Neural progenitor cell (in vitro differentiated cells): ENCODE measurements around the gene RCAN1. TPM values are rescaled to one million over a fixed set of nuclear protein-coding genes. Genes with fewer than 3 reads are reported as not detected.

ENCODE experiments used
- DNase-seq: peaks from one replicate; pipeline ENCODE4 v3.0.0-alpha.2; 2016; ENCODE audit warnings: low spot score
- H2AFZ ChIP-seq: fragments of 200-600 bp; sonication (generic); replicated peaks from 2 replicates; pipeline ENCODE4 v1.6.1; 2016; ENCODE audit warnings: antibody characterized with exemption
- H3F3A ChIP-seq: fragments of 200-600 bp; sonication (generic); 2 replicates; pipeline ENCODE4 v1.6.1; 2016; ENCODE audit warnings: antibody characterized with exemption, low read depth
- H3K27ac ChIP-seq: fragments of 200-600 bp; sonication (generic); 2 replicates; pipeline ENCODE4 v1.5.1; 2016; ENCODE audit warnings: mild to moderate bottlenecking
- H3K27me3 ChIP-seq: fragments of 200-600 bp; sonication (generic); 2 replicates; pipeline ENCODE4 v1.6.1; 2016; ENCODE audit warnings: mild to moderate bottlenecking, moderate library complexity
- H3K36me3 ChIP-seq: fragments of 200-600 bp; sonication (generic); 2 replicates; pipeline ENCODE4 v1.5.1; 2016
- H3K4me1 ChIP-seq: fragments of 200-600 bp; sonication (generic); 2 replicates; pipeline ENCODE4 v1.6.1; 2016; ENCODE audit warnings: mixed run types
- H3K4me2 ChIP-seq: fragments of 200-600 bp; sonication (generic); 2 replicates; pipeline ENCODE4 v1.6.1; 2016
- H3K4me3 ChIP-seq: fragments of 200-600 bp; sonication (generic); 2 replicates; pipeline ENCODE4 v1.5.1; 2016
- H3K79me2 ChIP-seq: fragments of 200-600 bp; sonication (generic); 2 replicates; pipeline ENCODE4 v1.6.1; 2016; ENCODE audit warnings: low read depth
- H3K9ac ChIP-seq: fragments of 200-600 bp; sonication (generic); 2 replicates; pipeline ENCODE4 v1.6.1; 2016
- H3K9me3 ChIP-seq: fragments of 200-600 bp; sonication (generic); 2 replicates; pipeline ENCODE4 v1.5.1; 2016; ENCODE audit warnings: low read depth
- H4K20me1 ChIP-seq: fragments of 200-600 bp; sonication (generic); 2 replicates; pipeline ENCODE4 v1.6.1; 2016; ENCODE audit warnings: low read depth
- H3K27ac Mint-ChIP-seq: 3 replicates; pipeline ENCODE4 v1.8.0; 2021; ENCODE audit warnings: mixed read lengths
- H3K27me3 Mint-ChIP-seq: 2 replicates; pipeline ENCODE4 v1.8.0; 2022; ENCODE audit warnings: low read depth, mild to moderate bottlenecking, inconsistent platforms, moderate library complexity, mixed read lengths; ENCODE audit not compliant: insufficient read depth
- H3K36me3 Mint-ChIP-seq: 3 replicates; pipeline ENCODE4 v1.8.0; 2021; ENCODE audit warnings: mixed read lengths
- H3K4me1 Mint-ChIP-seq: 3 replicates; pipeline ENCODE4 v1.8.0; 2021; ENCODE audit warnings: mixed read lengths
- H3K4me3 Mint-ChIP-seq: 3 replicates; pipeline ENCODE4 v1.8.0; 2021; ENCODE audit warnings: mild to moderate bottlenecking, moderate library complexity, mixed read lengths
- H3K9me3 Mint-ChIP-seq: 3 replicates; pipeline ENCODE4 v1.8.0; 2020; ENCODE audit warnings: mixed read lengths
- CTCF ChIP-seq: fragments of 200-600 bp; sonication (generic); IDR thresholded peaks from 2 replicates; pipeline ENCODE4 v1.5.1; 2017; ENCODE audit warnings: antibody characterized with exemption, mild to moderate bottlenecking
- EZH2 ChIP-seq: fragments of 200-600 bp; sonication (generic); IDR thresholded peaks from 2 replicates; pipeline ENCODE4 v1.6.1; 2017; ENCODE audit warnings: antibody characterized with exemption, mild to moderate bottlenecking, moderate library complexity
- EZH2phosphoT487 ChIP-seq: fragments of 200-600 bp; sonication (generic); IDR thresholded peaks from 2 replicates; pipeline ENCODE4 v1.6.1; 2017; ENCODE audit warnings: antibody characterized with exemption
- total RNA-seq: library from RNA; depleted of rRNA; stranded (reverse); fragments of >200 nt; gene quantifications from 2 replicates; pipeline ENCODE4 v1.2.3, GENCODE V29; 2015; ENCODE audit warnings: low replicate concordance

The RCAN1 gene
- total RNA-seq, 1 donor from 2014 or later: 6.9 TPM

- peaks cover 5% of the 10 kb centered on the region for H3K4me1 Mint-ChIP-seq
- H3K36me3 ChIP-seq: no peaks in the 10 kb centered on the region
- no peaks in the 10 kb centered on the region for H3K36me3 Mint-ChIP-seq
- TF ChIP-seq EZH2phosphoT487: peak; percentile 30
- peak; percentile 79 for TF ChIP-seq EZH2
- no peak for TF ChIP-seq CTCF
- peak; percentile 35 for DNase-seq
- H3K4me1 ChIP-seq: peaks cover 5% of the 10 kb centered on the region
- peaks cover 3% of the 10 kb centered on the region for H4K20me1 ChIP-seq
- H3K9me3 Mint-ChIP-seq: no peaks in the 10 kb centered on the region
- H3K79me2 ChIP-seq: no peaks in the 10 kb centered on the region
- peaks cover 59% of the 10 kb centered on the region for H3K27me3 ChIP-seq
- peak overlapping the region; percentile 64 for H3K4me3 ChIP-seq
- H3K27ac ChIP-seq: no peak overlapping the region
- peak overlapping the region; percentile 90 for H3K4me3 Mint-ChIP-seq
- peaks cover 9% of the 10 kb centered on the region for H3F3A ChIP-seq
- H3K27ac Mint-ChIP-seq: no peak overlapping the region
- H3K4me2 ChIP-seq: peak overlapping the region; percentile 86
- no peaks in the 10 kb centered on the region for H3K9me3 ChIP-seq
- H2AFZ ChIP-seq: peak overlapping the region; percentile 85
- peaks cover 16% of the 10 kb centered on the region for H3K27me3 Mint-ChIP-seq
- no peak overlapping the region for H3K9ac ChIP-seq
Observed at GRCh38 chr21:34613679-34614627, 960 bp downstream of the RCAN1 start.

- Histone ChIP-seq H3K4me1 (peaks cover 5% of the 10 kb centered on the region), H3K79me2 (no peaks in the 10 kb centered on the region), H3K9me3 (no peaks in the 10 kb centered on the region), H4K20me1 (peaks cover 3% of the 10 kb centered on the region), H3K36me3 (no peaks in the 10 kb centered on the region), H3K27ac (no peak overlapping the region), H3K4me3 (no peak overlapping the region), H3K4me2 (no peak overlapping the region), H3K9ac (no peak overlapping the region), H2AFZ (no peak overlapping the region), H3K27me3 (peaks cover 59% of the 10 kb centered on the region), H3F3A (peaks cover 9% of the 10 kb centered on the region)
- Mint-ChIP-seq H3K27me3 (peaks cover 16% of the 10 kb centered on the region), H3K4me1 (peaks cover 5% of the 10 kb centered on the region), H3K4me3 (no peak overlapping the region), H3K27ac (no peak overlapping the region), H3K36me3 (no peaks in the 10 kb centered on the region), H3K9me3 (no peaks in the 10 kb centered on the region)
- no peak for DNase-seq
- TF ChIP-seq EZH2phosphoT487: no peak
- TF ChIP-seq CTCF: no peak
- no peak for TF ChIP-seq EZH2
Observed at GRCh38 chr21:34612557-34612956, 2.4 kb downstream of the RCAN1 start.

- peaks cover 54% of the 10 kb centered on the region for H3K27me3 ChIP-seq
- peaks cover 5% of the 10 kb centered on the region for H3K4me1 ChIP-seq
- no peak overlapping the region for H3K4me3 ChIP-seq
- no peak overlapping the region for H3K9ac ChIP-seq
- Mint-ChIP-seq H3K27me3 (peaks cover 13% of the 10 kb centered on the region), H3K9me3 (no peaks in the 10 kb centered on the region), H3K27ac (no peak overlapping the region), H3K36me3 (no peaks in the 10 kb centered on the region), H3K4me3 (peak overlapping the region; percentile 10), H3K4me1 (peaks cover 5% of the 10 kb centered on the region)
- H3K36me3 ChIP-seq: no peaks in the 10 kb centered on the region
- no peaks in the 10 kb centered on the region for H3K79me2 ChIP-seq
- TF ChIP-seq CTCF: no peak
- no peak for DNase-seq
- no peaks in the 10 kb centered on the region for H3K9me3 ChIP-seq
- no peak overlapping the region for H2AFZ ChIP-seq
- H3F3A ChIP-seq: peaks cover 9% of the 10 kb centered on the region
- H3K4me2 ChIP-seq: no peak overlapping the region
- H3K27ac ChIP-seq: no peak overlapping the region
- peaks cover 3% of the 10 kb centered on the region for H4K20me1 ChIP-seq
Observed at GRCh38 chr21:34612056-34612455, 2.9 kb downstream of the RCAN1 start.
